Ascending aorta (tissue), 2 donors: ENCODE data around the gene DZIP1L. TPM values are rescaled to one million over a fixed set of nuclear protein-coding genes. Genes with fewer than 3 reads are reported as not detected.
A peak's percentile ranks its signal among the peaks of the same experiment; 100 is the strongest.

Source experiments
- DNase-seq, 2 donors: peaks; one replicate each; pipeline ENCODE4 v3.0.0-alpha.2; 2019; ENCODE audit warnings: low spot score in 2 of 2
- H3K27ac ChIP-seq, 2 donors: fragments of 200-600 bp; sonication (generic); one replicate each; pipeline ENCODE4 v1.5.1; 2016 to 2017; ENCODE audit warnings: mild to moderate bottlenecking in 1 of 2
- H3K27me3 ChIP-seq: fragments of 200-600 bp; sonication (generic); one replicate; pipeline ENCODE4 v1.5.1; 2017
- H3K36me3 ChIP-seq, 2 donors: fragments of 200-600 bp; sonication (generic); one replicate each; pipeline ENCODE4 v1.5.1; 2016
- H3K4me1 ChIP-seq, 2 donors: fragments of 200-600 bp; sonication (generic); one replicate each; pipeline ENCODE4 v1.5.1; 2016 to 2017; ENCODE audit warnings: mild to moderate bottlenecking in 1 of 2
- H3K4me3 ChIP-seq, 2 donors: fragments of 200-600 bp; sonication (generic); one replicate each; pipeline ENCODE4 v1.5.1; 2016 to 2017; ENCODE audit warnings: mild to moderate bottlenecking in 1 of 2
- H3K9me3 ChIP-seq, 2 donors: fragments of 200-600 bp; sonication (generic); one replicate each; pipeline ENCODE4 v1.5.1; 2016
- intact Hi-C: fragments of 100-400 bp; cut with DNase I; formaldehyde crosslinking; loops from one replicate; pipeline ENCODE4 v1.15.1; 2023
- total RNA-seq: library from RNA; depleted of rRNA; stranded (reverse); fragments of >200 nt; gene quantifications from one replicate; pipeline ENCODE4 v1.1.0, GENCODE V29; 2016
- TF ChIP-seq, protein P1 (sequence below), 3 experiments: fragments of 200-600 bp in 2 of 3; fragments of 450-650 bp in 1 of 3; sonication (generic) in 2 of 3; IDR thresholded peaks; one replicate each; pipeline ENCODE4 v1.5.1; 2016 to 2019; ENCODE audit warnings: antibody characterized with exemption in 3 of 3, mild to moderate bottlenecking in 1 of 3, moderate library complexity in 1 of 3

DZIP1L gene
- total RNA-seq, 1 donor from 2014 or later, result 23.1 TPM

DNA sequence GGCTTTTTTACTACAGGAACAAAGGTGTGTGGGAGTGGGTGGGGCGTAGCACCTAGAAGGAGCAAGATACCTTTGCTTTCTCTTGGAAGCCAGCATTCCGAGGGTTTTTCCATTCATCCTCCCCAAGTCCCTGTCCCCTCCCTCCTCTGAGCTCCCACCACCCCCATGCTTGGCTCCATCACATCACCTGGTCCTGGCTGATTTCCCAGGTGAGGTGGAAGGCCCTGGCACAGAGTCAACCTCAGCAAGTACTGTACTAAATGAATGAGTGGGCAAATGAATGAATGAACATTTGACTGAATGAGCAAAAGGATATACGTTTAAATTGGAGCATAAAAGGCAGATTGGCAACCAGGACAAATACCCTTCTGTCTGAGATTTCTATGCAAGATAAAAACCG, 45.4 kb downstream of the DZIP1L start:
- intact Hi-C loops, result no loop called here
- TF ChIP-seq, protein P1, sequence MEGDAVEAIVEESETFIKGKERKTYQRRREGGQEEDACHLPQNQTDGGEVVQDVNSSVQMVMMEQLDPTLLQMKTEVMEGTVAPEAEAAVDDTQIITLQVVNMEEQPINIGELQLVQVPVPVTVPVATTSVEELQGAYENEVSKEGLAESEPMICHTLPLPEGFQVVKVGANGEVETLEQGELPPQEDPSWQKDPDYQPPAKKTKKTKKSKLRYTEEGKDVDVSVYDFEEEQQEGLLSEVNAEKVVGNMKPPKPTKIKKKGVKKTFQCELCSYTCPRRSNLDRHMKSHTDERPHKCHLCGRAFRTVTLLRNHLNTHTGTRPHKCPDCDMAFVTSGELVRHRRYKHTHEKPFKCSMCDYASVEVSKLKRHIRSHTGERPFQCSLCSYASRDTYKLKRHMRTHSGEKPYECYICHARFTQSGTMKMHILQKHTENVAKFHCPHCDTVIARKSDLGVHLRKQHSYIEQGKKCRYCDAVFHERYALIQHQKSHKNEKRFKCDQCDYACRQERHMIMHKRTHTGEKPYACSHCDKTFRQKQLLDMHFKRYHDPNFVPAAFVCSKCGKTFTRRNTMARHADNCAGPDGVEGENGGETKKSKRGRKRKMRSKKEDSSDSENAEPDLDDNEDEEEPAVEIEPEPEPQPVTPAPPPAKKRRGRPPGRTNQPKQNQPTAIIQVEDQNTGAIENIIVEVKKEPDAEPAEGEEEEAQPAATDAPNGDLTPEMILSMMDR (IDR thresholded peaks at IDR 0.05), result no peak

DNA sequence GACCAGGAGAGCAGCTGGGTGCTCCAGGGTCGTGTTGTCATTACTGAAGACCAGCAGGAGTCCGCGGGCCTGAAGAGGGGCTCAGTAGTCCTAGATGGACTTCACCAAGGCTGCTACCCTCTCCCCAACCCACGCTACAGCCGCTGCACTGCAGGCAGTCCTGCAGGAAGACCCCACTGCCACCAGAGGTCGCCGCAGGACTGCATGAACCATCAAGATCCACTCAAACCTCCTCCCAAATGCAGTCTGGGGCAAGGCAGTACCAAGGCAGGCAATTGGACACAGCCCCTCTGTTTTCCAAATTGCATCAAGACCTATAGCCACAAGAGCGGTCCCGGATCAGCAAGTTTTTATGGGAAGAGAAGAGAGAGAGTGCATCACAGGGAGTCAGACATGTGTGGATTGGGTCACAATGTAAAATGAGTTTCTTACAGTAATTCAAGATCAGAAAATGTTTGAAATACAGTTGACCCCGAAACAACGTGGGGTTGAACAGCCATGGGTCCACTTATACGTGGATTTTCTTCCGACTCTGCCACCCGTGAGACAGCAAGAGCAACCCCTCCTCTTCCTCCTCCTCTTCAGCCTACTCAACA, 46.7 kb downstream of the DZIP1L start:
- peaks cover 43 to 65% of the 10 kb centered on the region in 2 donors for H3K36me3 ChIP-seq
- no peaks in the 10 kb centered on the region for H3K27me3 ChIP-seq
- no peak overlapping the region for H3K27ac ChIP-seq
- H3K4me3 ChIP-seq, result no peak overlapping the region
- TF ChIP-seq, protein P1 (IDR thresholded peaks at IDR 0.05), result peak; percentile 92 to 97 (median 93)
- H3K9me3 ChIP-seq, result no peaks in the 10 kb centered on the region
- H3K4me1 ChIP-seq, result no peaks in the 10 kb centered on the region
- DNase-seq, result peak in 1 of 2 donors; percentile 84
- intact Hi-C loops, result loop anchor here (1.0 to 5.0 kb wide), 2 partner anchors 51 to 104 kb away; partner anchors contain the start of gene DBR1

More for the DNA sequence above, 45.4 kb downstream of the DZIP1L start:
- Histone ChIP-seq H3K27me3 (no peaks in the 10 kb centered on the region), H3K36me3 (peaks cover 34 to 58% of the 10 kb centered on the region in 2 donors), H3K9me3 (no peaks in the 10 kb centered on the region), H3K4me3 (no peak overlapping the region), H3K27ac (no peak overlapping the region), H3K4me1 (no peaks in the 10 kb centered on the region)
- DNase-seq, result no peak

DNA sequence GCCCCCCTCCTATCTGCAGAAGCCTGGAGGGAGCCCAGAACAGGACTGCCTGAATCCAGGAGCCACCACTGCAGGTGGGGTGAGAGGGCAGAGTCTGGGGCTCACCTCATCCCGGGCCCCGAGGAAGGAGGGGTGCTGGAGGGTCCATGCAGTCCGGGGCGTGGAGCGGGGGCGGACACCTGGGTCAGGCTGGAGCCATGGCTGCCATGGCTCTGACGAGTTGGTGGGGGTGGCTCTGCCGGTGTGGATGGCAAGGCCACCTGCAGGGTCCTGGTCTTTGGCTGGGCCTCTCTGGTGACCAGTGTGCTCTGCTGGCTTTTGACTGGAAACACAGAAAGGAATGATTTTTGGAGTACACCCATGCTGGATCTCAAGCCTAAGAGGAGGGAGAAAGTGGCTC, 47.4 kb downstream of the DZIP1L start:
- Histone ChIP-seq H3K36me3 (peaks cover 49 to 72% of the 10 kb centered on the region in 2 donors), H3K27ac (no peak overlapping the region), H3K9me3 (no peaks in the 10 kb centered on the region), H3K4me1 (no peaks in the 10 kb centered on the region), H3K4me3 (no peak overlapping the region), H3K27me3 (no peaks in the 10 kb centered on the region)
- intact Hi-C loops, result loop anchor here (1.0 to 5.0 kb wide), 2 partner anchors 51 to 104 kb away; partner anchors contain the start of gene DBR1
- TF ChIP-seq, protein P1 (IDR thresholded peaks at IDR 0.05), result no peak
- DNase-seq, result no peak

DNA sequence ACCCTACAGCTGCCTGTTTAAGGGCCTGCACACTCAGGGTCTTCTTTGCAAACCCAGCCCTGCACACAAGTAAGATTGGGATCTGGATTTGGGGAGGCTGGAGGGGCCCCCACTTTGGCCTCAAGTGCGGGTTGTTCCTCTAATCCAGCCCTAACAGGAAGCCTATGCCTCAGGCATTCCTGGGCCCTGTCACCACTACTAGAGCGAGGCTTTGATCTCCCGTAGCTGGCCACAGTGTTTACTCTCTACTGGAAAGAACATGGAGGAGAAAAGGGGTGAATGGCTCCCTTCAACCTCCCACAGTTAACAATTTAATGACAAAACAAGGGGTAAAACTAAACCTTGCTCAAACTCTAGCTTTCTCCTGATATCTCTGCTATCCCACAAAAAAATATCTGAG, 48.4 kb downstream of the DZIP1L start:
- intact Hi-C loops, result loop anchor here (5.0 kb wide), 1 partner anchor 105 kb away; the partner anchor contains the start of gene DBR1

DNA sequence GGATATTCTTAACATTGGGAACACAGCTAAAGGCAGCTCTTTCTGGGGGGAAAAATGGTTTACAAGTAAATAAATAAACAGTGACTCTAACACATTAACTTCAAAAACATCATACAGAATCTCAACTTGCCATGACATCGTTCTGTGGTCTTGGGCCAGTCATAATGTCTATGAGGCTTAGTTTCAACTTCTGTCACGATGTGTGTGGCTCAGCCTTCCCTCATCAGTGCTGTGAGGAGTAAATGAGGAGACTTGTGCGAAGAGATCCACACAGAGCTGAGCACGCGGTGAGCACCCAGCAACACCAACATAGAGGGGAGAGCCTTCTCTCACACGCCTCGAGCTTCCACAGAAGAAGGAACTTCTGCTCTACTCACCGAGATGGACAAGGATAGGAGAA, 49.0 kb downstream of the DZIP1L start:
- peaks cover 58 to 80% of the 10 kb centered on the region in 2 donors for H3K36me3 ChIP-seq
- TF ChIP-seq, protein P1 (IDR thresholded peaks at IDR 0.05), result no peak

More for the DNA sequence above, 48.4 kb downstream of the DZIP1L start:
- no peak for DNase-seq
- Histone ChIP-seq H3K27me3 (no peaks in the 10 kb centered on the region), H3K27ac (no peak overlapping the region), H3K9me3 (no peaks in the 10 kb centered on the region), H3K36me3 (peaks cover 60 to 82% of the 10 kb centered on the region in 2 donors), H3K4me1 (no peaks in the 10 kb centered on the region), H3K4me3 (no peak overlapping the region)
- TF ChIP-seq, protein P1 (IDR thresholded peaks at IDR 0.05), result no peak

More for the DNA sequence above, 49.0 kb downstream of the DZIP1L start:
- Histone ChIP-seq H3K4me1 (no peaks in the 10 kb centered on the region), H3K9me3 (no peaks in the 10 kb centered on the region), H3K27me3 (no peaks in the 10 kb centered on the region), H3K4me3 (no peak overlapping the region), H3K27ac (no peak overlapping the region)
- DNase-seq, result no peak
- intact Hi-C loops, result loop anchor here (5.0 kb wide), 1 partner anchor 106 kb away; the partner anchor contains the start of gene DBR1
